ENCODE results near the gene ABI1.

DNA sequence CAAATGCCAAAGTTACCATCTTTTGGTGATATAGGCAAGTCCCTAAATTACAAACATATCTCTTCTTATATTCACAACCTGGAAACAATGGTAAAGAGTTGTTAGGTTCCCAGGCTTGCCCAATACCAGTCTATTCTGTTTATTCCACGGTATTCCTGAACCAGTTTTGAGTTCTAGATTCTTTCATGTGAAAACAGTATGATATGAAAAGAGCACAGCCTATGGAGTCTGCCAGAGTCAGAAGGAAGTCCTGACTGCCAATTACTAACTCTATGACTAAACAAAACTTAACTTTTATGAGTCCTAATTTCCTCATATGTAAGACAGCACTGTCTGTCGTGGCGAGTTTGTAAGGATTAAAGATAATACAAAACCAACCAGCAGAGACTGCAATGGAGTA lies 5.6 kb downstream of the ABI1 start:
- TF ChIP-seq CTCF (IDR thresholded peaks at IDR 0.05; ENCODE audit: extremely low read depth in 1 of 2, insufficient read depth in 1 of 2, low read depth in 1 of 2, low read length in 2 of 2) (no peak), POLR2A (IDR thresholded peaks at IDR 0.05; ENCODE audit: low read depth, low read length) (no peak), JUN (IDR thresholded peaks at IDR 0.05; ENCODE audit: borderline replicate concordance, insufficient read depth, insufficient read length, low read depth) (no peak), EZH2 (IDR thresholded peaks at IDR 0.05; ENCODE audit: borderline replicate concordance, low read depth, low read length, severe bottlenecking) (no peak), GATA2 (IDR thresholded peaks at IDR 0.05; ENCODE audit: insufficient read depth, insufficient read length, low read depth, low read length) (no peak), POLR2AphosphoS5 (IDR thresholded peaks at IDR 0.05; ENCODE audit: insufficient read depth, low read depth, low read length) (no peak), MYC (IDR thresholded peaks at IDR 0.05; ENCODE audit: low read depth, low read length) (no peak)
- TF ChIP-seq, protein P1, sequence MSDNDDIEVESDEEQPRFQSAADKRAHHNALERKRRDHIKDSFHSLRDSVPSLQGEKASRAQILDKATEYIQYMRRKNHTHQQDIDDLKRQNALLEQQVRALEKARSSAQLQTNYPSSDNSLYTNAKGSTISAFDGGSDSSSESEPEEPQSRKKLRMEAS (IDR thresholded peaks at IDR 0.05; ENCODE audit: insufficient read depth, insufficient read length): no peak
